ENCODE measurements around the gene APBA2. TPM values are rescaled to one million over a fixed set of nuclear protein-coding genes. Genes with fewer than 3 reads are reported as not detected.

The APBA2 gene
- total and polyA plus RNA-seq, 12 donors, result 0.16 to 0.85 (median 0.46) TPM

GRCh38 chr15:29045717-29046116 lies 159.9 kb downstream of the APBA2 start:
- ATAC-seq (no peak), DNase-seq (no peak)
- Histone ChIP-seq H3K9me3 (no peaks in the 10 kb centered on the region), H3K4me1 (no peaks in the 10 kb centered on the region), H3K36me3 (no peaks in the 10 kb centered on the region), H3K4me3 (no peak overlapping the region), H3K27me3 (peaks cover 0 to 8% (median 0%) of the 10 kb centered on the region in 7 donors), H3K27ac (no peak overlapping the region)
- no peak for TF ChIP-seq CTCF (IDR thresholded peaks at IDR 0.05)
- intact Hi-C loops (cut with DNase I), result no loop called here
- 59 to 75% methylated on average over 3 of the region's 3 CpGs for WGBS, 2 donors

- Histone ChIP-seq H3K4me3 (no peak overlapping the region), H3K4me1 (no peaks in the 10 kb centered on the region), H3K36me3 (no peaks in the 10 kb centered on the region), H3K27me3 (peaks cover 0 to 6% (median 0%) of the 10 kb centered on the region in 7 donors), H3K27ac (no peak overlapping the region), H3K9me3 (no peaks in the 10 kb centered on the region)
- ATAC-seq (no peak), DNase-seq (no peak)
- TF ChIP-seq CTCF (IDR thresholded peaks at IDR 0.05), result no peak
- WGBS, 2 donors, result 75 to 76% methylated on average over 4 of the region's 4 CpGs
- intact Hi-C loops (cut with DNase I), result no loop called here
These were observed 160.6 kb downstream of the APBA2 start for GRCh38 chr15:29046281-29046810.

- DNase-seq (no peak), ATAC-seq (no peak)
- 88 to 92% methylated on average over 5 of the region's 5 CpGs for WGBS, 2 donors
- H3K4me3 ChIP-seq, result no peak overlapping the region
- H3K9me3 ChIP-seq, result no peaks in the 10 kb centered on the region
- TF ChIP-seq CTCF (IDR thresholded peaks at IDR 0.05), result no peak
- H3K36me3 ChIP-seq, result no peaks in the 10 kb centered on the region
- H3K27me3 ChIP-seq, result peaks cover 0 to 5% (median 0%) of the 10 kb centered on the region in 7 donors
- intact Hi-C loops (cut with DNase I), result no loop called here
- no peaks in the 10 kb centered on the region for H3K4me1 ChIP-seq
- H3K27ac ChIP-seq, result no peak overlapping the region
These were observed 161.2 kb downstream of the APBA2 start for GRCh38 chr15:29046977-29047376.

GRCh38 chr15:29048011-29048410 lies 162.2 kb downstream of the APBA2 start:
- Histone ChIP-seq H3K4me1 (no peaks in the 10 kb centered on the region), H3K9me3 (no peaks in the 10 kb centered on the region), H3K27me3 (peaks cover 0 to 6% (median 0%) of the 10 kb centered on the region in 7 donors), H3K27ac (no peak overlapping the region), H3K36me3 (no peaks in the 10 kb centered on the region), H3K4me3 (no peak overlapping the region)
- intact Hi-C loops (cut with DNase I), result no loop called here
- no peak for TF ChIP-seq CTCF (IDR thresholded peaks at IDR 0.05)
- DNase-seq, result no peak
- 92 to 95% methylated on average over 9 of the region's 9 CpGs for WGBS, 2 donors
- ATAC-seq, result no peak

Measured in heart right ventricle (tissue), 16 donors.